ENCODE measurements around the gene TPRG1.

Gene TPRG1

DNA sequence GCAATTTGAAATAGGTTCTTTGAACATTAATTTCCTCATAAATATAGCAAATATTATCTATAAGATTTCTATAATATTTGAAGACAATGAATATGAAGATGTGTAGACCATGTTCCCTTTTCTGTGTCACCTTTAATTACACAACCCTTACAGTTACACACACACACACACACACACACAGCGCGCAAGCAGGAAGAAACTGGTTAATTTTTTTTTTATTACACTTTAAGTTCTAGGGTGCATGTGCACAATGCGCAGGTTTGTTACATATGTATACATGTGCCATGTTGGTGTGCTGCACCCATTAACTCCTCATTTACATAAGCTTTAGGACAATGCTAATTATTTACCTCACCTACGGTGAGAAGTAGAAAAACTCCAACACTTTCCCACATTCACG, 122.9 kb downstream of the TPRG1 start:
- DNase-seq (ENCODE audit: low spot score), result no peak
- TF ChIP-seq, protein P1, sequence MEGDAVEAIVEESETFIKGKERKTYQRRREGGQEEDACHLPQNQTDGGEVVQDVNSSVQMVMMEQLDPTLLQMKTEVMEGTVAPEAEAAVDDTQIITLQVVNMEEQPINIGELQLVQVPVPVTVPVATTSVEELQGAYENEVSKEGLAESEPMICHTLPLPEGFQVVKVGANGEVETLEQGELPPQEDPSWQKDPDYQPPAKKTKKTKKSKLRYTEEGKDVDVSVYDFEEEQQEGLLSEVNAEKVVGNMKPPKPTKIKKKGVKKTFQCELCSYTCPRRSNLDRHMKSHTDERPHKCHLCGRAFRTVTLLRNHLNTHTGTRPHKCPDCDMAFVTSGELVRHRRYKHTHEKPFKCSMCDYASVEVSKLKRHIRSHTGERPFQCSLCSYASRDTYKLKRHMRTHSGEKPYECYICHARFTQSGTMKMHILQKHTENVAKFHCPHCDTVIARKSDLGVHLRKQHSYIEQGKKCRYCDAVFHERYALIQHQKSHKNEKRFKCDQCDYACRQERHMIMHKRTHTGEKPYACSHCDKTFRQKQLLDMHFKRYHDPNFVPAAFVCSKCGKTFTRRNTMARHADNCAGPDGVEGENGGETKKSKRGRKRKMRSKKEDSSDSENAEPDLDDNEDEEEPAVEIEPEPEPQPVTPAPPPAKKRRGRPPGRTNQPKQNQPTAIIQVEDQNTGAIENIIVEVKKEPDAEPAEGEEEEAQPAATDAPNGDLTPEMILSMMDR (IDR thresholded peaks at IDR 0.05), result no peak
- Histone ChIP-seq H3K27ac (no peak overlapping the region), H3K4me3 (no peak overlapping the region)

DNA sequence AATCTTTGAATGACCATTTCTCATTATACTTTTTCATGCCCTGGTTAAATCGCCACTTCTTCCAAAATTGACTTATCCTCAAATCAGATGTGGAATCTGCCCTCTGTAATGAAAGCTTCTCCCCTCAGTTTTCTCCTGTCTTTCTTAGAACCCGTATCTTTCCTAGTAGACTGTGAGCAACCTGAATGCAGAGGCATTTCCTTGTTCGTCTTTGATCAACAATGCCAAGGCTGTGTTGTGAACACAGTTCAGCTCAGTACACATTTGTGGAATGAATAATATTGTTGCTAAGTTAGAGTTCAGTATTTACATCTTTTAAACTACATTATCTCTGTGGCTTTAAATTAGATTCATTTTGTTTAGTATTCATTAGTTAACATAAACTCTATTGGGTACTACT, 123.3 kb downstream of the TPRG1 start:
- TF ChIP-seq, protein P1 (IDR thresholded peaks at IDR 0.05), result no peak
- no peak overlapping the region for H3K4me3 ChIP-seq
- H3K27ac ChIP-seq, result no peak overlapping the region
- DNase-seq (ENCODE audit: low spot score), result no peak

DNA sequence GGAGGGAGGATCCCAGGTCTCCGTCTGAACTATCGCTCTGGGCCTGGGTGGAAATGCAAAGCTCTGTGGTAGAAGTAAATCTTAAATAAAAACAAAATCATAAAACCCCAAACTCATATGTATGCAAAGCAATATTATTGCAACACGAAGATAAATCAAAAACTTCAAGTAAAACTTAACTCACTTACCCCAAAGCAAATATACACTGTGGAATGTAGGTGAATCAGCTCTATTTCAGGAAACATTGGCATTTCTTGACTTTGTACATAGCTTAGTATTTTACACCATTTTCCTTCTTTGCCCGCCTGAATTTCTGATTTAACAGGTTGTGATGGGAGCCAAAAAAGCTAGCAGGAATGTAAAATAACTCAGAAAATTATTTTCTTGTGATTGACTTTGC, 126.2 kb downstream of the TPRG1 start:
- H3K27ac ChIP-seq, result no peak overlapping the region
- no peak for DNase-seq (ENCODE audit: low spot score)
- TF ChIP-seq, protein P1 (IDR thresholded peaks at IDR 0.05), result no peak
- H3K4me3 ChIP-seq, result no peak overlapping the region

DNA sequence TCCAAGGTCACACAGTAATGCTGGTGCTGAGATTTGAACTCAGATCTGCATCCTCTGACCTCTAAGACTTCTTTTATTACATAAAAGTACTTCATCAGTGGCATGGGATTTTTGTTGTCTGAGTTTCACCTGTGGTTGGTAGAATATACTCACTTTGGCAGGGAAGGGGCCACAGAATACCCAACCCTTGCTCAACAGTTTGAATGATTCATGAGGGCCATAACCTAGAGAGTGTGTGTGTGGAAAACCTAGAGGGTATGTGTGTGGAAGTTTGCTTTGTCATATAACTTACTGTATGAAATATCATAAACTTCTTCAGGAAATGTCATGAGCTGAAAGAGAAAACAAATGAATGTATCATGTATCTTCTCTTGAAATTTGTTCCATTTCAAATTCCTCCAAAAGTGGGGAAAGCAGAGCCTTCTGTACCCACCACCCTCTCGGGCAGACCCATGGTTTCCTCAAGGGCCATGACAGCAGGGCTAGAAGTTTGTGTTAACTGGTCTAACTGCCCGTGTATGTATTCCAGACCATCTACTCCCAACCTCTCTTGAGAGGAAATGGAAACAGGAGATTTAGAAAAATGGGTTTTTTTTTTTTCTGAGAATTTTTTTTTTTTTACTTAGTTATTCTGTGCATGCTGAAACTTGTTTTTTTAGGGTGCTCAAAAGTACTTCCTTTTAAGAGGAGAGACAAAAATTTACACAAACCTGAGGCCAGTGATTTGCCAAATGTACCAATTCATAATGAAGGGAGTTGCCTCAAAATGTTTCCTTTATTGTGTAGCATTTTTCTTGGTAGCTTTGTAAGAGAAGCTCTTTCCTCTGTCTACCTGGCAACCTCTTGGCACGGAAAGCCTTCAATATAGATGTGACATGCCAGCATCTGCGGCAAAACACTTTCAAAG, 127.0 kb downstream of the TPRG1 start:
- Histone ChIP-seq H3K27ac (no peak overlapping the region), H3K4me3 (no peak overlapping the region)
- TF ChIP-seq, protein P1 (IDR thresholded peaks at IDR 0.05), result no peak
- DNase-seq (ENCODE audit: low spot score), result no peak

DNA sequence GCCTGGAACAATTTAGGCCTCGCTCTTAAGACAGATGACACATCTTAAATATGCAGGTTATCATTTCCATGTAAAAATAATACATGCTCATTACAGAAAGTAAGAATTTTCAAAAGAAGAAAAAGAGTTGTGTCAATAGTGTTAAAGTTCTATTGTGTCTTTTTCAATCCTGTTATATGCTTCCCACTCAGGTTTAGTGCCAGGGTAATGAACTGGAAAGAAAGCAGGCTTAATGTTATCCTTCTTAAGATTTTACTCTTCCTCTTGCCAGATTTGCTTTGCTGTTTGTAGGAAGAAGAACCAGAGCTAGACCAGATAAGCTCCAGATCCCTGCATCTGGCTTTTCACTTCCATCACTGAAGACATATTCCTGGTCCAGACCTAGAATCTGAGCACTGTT, 128.6 kb downstream of the TPRG1 start:
- no peak for DNase-seq (ENCODE audit: low spot score)
- no peak overlapping the region for H3K27ac ChIP-seq
- H3K4me3 ChIP-seq, result no peak overlapping the region
- TF ChIP-seq, protein P1 (IDR thresholded peaks at IDR 0.05), result no peak

DNA sequence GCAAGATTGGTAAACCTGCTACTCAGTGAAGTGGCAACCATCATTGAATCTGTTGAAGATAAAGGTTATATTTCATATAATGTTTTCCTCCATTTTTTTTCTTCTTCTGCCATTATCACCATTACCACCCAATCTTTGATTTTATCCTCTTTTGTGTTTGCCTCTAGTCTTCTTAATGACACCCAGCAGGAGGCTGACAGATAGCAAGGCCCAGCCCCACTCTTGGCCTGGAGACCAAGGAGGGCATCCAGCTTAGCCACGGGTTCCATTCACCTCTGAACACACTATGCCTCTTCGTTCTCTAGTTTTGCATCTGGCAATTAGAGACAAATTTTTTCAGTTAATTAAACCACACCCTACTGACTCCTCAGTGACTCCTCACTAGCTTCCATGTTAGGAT, 129.7 kb downstream of the TPRG1 start:
- Histone ChIP-seq H3K4me3 (no peak overlapping the region), H3K27ac (no peak overlapping the region)
- TF ChIP-seq, protein P1 (IDR thresholded peaks at IDR 0.05), result no peak
- DNase-seq (ENCODE audit: low spot score), result no peak

DNA sequence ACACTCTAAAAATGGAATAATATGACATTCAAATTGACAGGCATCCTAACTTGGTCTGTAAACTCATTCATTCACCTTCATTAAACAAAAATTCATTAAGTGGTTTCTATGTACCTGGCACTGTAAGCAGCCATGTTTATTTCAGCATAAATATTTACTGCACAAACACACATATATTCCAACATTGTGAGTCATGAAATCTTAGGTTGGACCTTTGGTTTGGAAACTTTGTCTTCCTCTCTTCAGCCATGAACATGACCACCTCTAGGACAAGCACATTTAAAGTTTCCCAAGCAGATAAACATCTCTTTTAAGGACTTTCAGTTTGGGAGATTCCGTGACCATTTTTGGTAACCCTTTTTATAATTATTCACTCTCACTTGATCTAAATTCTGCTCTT, 131.8 kb downstream of the TPRG1 start:
- no peak for DNase-seq (ENCODE audit: low spot score)
- TF ChIP-seq, protein P1 (IDR thresholded peaks at IDR 0.05), result no peak
- H3K27ac ChIP-seq, result no peak overlapping the region
- no peak overlapping the region for H3K4me3 ChIP-seq

All from coronary artery (tissue), 2 donors.